WTC11 (cell line): ENCODE data around the gene ELOB. TPM values are rescaled to one million over a fixed set of nuclear protein-coding genes. Genes with fewer than 3 reads are reported as not detected.
A peak's percentile ranks its signal among the peaks of the same experiment; 100 is the strongest.

Experiments used
- ATAC-seq: fragments of 200-7000 bp; cut with Tn5 transposase; 2 replicates; pipeline ENCODE4 v1.10.0; 2021; ENCODE audit warnings: mild to moderate bottlenecking, moderate library complexity
- CTCF ChIA-PET: fragments of 300-600 bp; sonication (Branson Sonifier 250); formaldehyde crosslinking; loops from one replicate; lab custom pipeline; 2021; ENCODE audit warnings: antibody characterized with exemption; lab: Charles Lee
- POLR2A ChIA-PET: fragments of 350-600 bp; sonication (Branson Sonifier 250); formaldehyde crosslinking; loops from one replicate; lab custom pipeline; 2021; ENCODE audit warnings: antibody characterized with exemption; lab: Charles Lee
- DNase-seq: peaks from one replicate; pipeline ENCODE4 v3.0.0; 2021; ENCODE audit warnings: low spot score
- H3K27ac Mint-ChIP-seq: 2 replicates; pipeline ENCODE4 v1.8.0; 2021; ENCODE audit warnings: mixed read lengths
- H3K27me3 Mint-ChIP-seq: 2 replicates; pipeline ENCODE4 v1.8.0; 2021; ENCODE audit warnings: low read depth, mild to moderate bottlenecking, moderate library complexity, mixed read lengths
- H3K36me3 Mint-ChIP-seq: 2 replicates; pipeline ENCODE4 v1.8.0; 2021; ENCODE audit warnings: mixed read lengths
- H3K4me1 Mint-ChIP-seq: 2 replicates; pipeline ENCODE4 v1.8.0; 2022; ENCODE audit warnings: mixed read lengths
- H3K4me3 Mint-ChIP-seq: 2 replicates; pipeline ENCODE4 v1.8.0; 2021; ENCODE audit warnings: mild to moderate bottlenecking, moderate library complexity, mixed read lengths
- H3K9me3 Mint-ChIP-seq: 2 replicates; pipeline ENCODE4 v1.8.0; 2021; ENCODE audit warnings: mixed read lengths
- CREB1 ChIP-seq: sonication (generic); formaldehyde crosslinking; IDR thresholded peaks from 2 replicates; pipeline ENCODE4 v1.8.0; 2023; ENCODE audit warnings: mild to moderate bottlenecking, missing genetic modification reagents
- ESRRA ChIP-seq: sonication (generic); formaldehyde crosslinking; IDR thresholded peaks from 2 replicates; pipeline ENCODE4 v1.8.1; 2022; ENCODE audit warnings: mild to moderate bottlenecking, missing genetic modification reagents, borderline replicate concordance
- KAT7 ChIP-seq: sonication (generic); formaldehyde crosslinking; IDR thresholded peaks from 2 replicates; pipeline ENCODE4 v1.8.1; 2023; ENCODE audit warnings: missing genetic modification reagents, mild to moderate bottlenecking, borderline replicate concordance
- NFATC4 ChIP-seq: fragments of 250-450 bp; sonication (Bioruptor Pico); IDR thresholded peaks from 2 replicates; pipeline ENCODE4 v1.9.0; 2021; ENCODE audit warnings: mild to moderate bottlenecking
- NFE2L1 ChIP-seq: sonication (generic); formaldehyde crosslinking; IDR thresholded peaks from 2 replicates; pipeline ENCODE4 v1.8.1; 2023; ENCODE audit warnings: missing genetic modification reagents
- RELA ChIP-seq: sonication (generic); formaldehyde crosslinking; IDR thresholded peaks from 2 replicates; pipeline ENCODE4 v1.8.1; 2022; ENCODE audit warnings: missing genetic modification reagents, mild to moderate bottlenecking, borderline replicate concordance
- SOX15 ChIP-seq: fragments of 250-450 bp; sonication (Bioruptor Pico); IDR thresholded peaks from 2 replicates; pipeline ENCODE4 v1.9.0; 2021; ENCODE audit warnings: mild to moderate bottlenecking
- TEAD1 ChIP-seq: sonication (generic); formaldehyde crosslinking; IDR thresholded peaks from 2 replicates; pipeline ENCODE4 v1.8.0; 2022; ENCODE audit warnings: mild to moderate bottlenecking, missing genetic modification reagents
- ZNF396 ChIP-seq: fragments of 250-450 bp; sonication (Bioruptor Pico); IDR thresholded peaks from 2 replicates; pipeline ENCODE4 v1.8.0; 2021; ENCODE audit warnings: mild to moderate bottlenecking, moderate library complexity, borderline replicate concordance
- ZNF416 ChIP-seq: fragments of 250-450 bp; sonication (Bioruptor Pico); IDR thresholded peaks from 2 replicates; pipeline ENCODE4 v1.9.0; 2021; ENCODE audit warnings: mild to moderate bottlenecking, inconsistent platforms
- total RNA-seq: library from RNA; stranded (reverse); gene quantifications from 3 replicates; pipeline ENCODE4 v1.2.3, GENCODE V29; 2021
- TF ChIP-seq, protein P1 (sequence below): fragments of 250-450 bp; sonication (Bioruptor Pico); IDR thresholded peaks from 2 replicates; pipeline ENCODE4 v1.9.0; 2021; ENCODE audit warnings: mild to moderate bottlenecking
- TF ChIP-seq, protein P2 (sequence below): fragments of 250-450 bp; sonication (Bioruptor Pico); IDR thresholded peaks from 2 replicates; pipeline ENCODE4 v2.1.2; 2022; ENCODE audit warnings: mild to moderate bottlenecking, moderate library complexity
- TF ChIP-seq, protein P3 (sequence below): fragments of 250-450 bp; sonication (Bioruptor Pico); IDR thresholded peaks from 2 replicates; pipeline ENCODE4 v1.9.0; 2021; ENCODE audit warnings: mild to moderate bottlenecking
- TF ChIP-seq, protein P4 (sequence below): sonication (generic); formaldehyde crosslinking; conservative IDR thresholded peaks from 2 replicates; pipeline ENCODE4 v1.8.1; 2023; ENCODE audit warnings: mild to moderate bottlenecking, low read depth, missing genetic modification reagents, moderate library complexity
- TF ChIP-seq, protein P5 (sequence below): sonication (generic); formaldehyde crosslinking; IDR thresholded peaks from 2 replicates; pipeline ENCODE4 v1.8.1; 2023; ENCODE audit warnings: mild to moderate bottlenecking, missing genetic modification reagents, moderate library complexity
- TF ChIP-seq, protein P6 (sequence below): sonication (generic); formaldehyde crosslinking; IDR thresholded peaks from 2 replicates; pipeline ENCODE4 v1.8.1; 2022; ENCODE audit warnings: low read depth, missing genetic modification reagents, borderline replicate concordance
- TF ChIP-seq, protein P7 (sequence below): sonication (generic); formaldehyde crosslinking; IDR thresholded peaks from 2 replicates; pipeline ENCODE4 v1.8.1; 2023; ENCODE audit warnings: mild to moderate bottlenecking, missing genetic modification reagents
- TF ChIP-seq, protein P8 (sequence below): sonication (generic); formaldehyde crosslinking; IDR thresholded peaks from 2 replicates; pipeline ENCODE4 v1.8.1; 2022; ENCODE audit warnings: mild to moderate bottlenecking, moderate library complexity, missing genetic modification reagents
- TF ChIP-seq, protein P9 (sequence below): sonication (generic); formaldehyde crosslinking; conservative IDR thresholded peaks from 2 replicates; pipeline ENCODE4 v1.8.1; 2022; ENCODE audit warnings: mild to moderate bottlenecking, missing genetic modification reagents

The ELOB gene
- total RNA-seq, 1 experiment from 2014 or later = 252 TPM

DNA sequence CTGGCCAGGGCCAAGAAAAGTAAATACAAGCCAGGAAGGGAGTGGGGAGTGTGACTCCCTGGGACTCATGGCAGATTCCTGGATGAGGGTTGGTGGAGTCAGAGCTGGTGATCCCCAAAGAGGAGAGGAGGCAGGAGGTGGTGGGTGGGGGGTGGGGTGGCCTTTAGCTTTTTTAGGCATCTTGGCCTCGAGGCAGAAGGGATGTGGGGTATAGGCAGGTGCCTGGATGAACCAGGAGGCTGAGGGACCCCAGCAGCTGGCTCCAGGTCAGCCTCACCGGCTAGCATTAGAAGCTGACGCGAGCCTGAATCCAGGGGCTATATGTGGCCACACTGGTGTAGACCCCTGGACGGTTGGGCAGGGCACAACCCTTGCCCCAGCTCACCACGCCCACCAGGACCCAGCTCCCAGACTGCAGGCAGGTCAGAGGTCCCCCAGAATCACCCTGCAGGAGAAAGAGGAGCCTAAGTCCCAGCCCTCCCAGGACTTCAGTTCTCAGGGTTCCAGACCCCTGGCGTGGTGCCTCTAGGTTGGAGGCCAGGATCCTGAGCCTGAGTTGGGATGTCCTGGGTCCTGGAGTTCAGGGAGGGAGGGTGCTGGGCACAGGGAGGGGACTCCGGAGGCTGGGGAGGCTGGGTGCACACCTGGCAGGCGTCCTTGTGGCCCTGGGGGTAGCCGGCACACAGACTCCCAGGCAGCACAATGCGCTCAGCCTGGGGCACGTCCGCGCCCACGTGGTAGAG lies 7.4 kb upstream of the ELOB start:
- DNase-seq = no peak
- ChIA-PET CTCF (interaction anchor here (0.9 to 2.7 kb wide), 5 partner anchors 14 to 142 kb away, joined by 3 to 18 read pairs (median 3); partner anchors contain the start of genes FLYWCH2, PRSS21 and PRSS41), POLR2A (no interaction called here)
- Mint-ChIP-seq H3K36me3 (no peaks in the 10 kb centered on the region), H3K4me3 (peak overlapping the region; percentile 69), H3K27ac (no peak overlapping the region), H3K4me1 (peaks cover 8% of the 10 kb centered on the region), H3K9me3 (no peaks in the 10 kb centered on the region), H3K27me3 (peaks cover 35% of the 10 kb centered on the region)
- peak; percentile 12; the same call in 1 of the 2 replicates for ATAC-seq
- TF ChIP-seq, protein P1, sequence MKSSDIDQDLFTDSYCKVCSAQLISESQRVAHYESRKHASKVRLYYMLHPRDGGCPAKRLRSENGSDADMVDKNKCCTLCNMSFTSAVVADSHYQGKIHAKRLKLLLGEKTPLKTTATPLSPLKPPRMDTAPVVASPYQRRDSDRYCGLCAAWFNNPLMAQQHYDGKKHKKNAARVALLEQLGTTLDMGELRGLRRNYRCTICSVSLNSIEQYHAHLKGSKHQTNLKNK = no peak
- no peak for TF ChIP-seq ZNF416 (CRISPR knock-in tag)
- TF ChIP-seq, protein P2, sequence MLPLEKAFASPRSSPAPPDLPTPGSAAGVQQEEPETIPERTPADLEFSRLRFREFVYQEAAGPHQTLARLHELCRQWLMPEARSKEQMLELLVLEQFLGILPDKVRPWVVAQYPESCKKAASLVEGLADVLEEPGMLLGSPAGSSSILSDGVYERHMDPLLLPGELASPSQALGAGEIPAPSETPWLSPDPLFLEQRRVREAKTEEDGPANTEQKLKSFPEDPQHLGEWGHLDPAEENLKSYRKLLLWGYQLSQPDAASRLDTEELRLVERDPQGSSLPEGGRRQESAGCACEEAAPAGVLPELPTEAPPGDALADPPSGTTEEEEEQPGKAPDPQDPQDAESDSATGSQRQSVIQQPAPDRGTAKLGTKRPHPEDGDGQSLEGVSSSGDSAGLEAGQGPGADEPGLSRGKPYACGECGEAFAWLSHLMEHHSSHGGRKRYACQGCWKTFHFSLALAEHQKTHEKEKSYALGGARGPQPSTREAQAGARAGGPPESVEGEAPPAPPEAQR (CRISPR knock-in tag) = no peak
- TF ChIP-seq, protein P3, sequence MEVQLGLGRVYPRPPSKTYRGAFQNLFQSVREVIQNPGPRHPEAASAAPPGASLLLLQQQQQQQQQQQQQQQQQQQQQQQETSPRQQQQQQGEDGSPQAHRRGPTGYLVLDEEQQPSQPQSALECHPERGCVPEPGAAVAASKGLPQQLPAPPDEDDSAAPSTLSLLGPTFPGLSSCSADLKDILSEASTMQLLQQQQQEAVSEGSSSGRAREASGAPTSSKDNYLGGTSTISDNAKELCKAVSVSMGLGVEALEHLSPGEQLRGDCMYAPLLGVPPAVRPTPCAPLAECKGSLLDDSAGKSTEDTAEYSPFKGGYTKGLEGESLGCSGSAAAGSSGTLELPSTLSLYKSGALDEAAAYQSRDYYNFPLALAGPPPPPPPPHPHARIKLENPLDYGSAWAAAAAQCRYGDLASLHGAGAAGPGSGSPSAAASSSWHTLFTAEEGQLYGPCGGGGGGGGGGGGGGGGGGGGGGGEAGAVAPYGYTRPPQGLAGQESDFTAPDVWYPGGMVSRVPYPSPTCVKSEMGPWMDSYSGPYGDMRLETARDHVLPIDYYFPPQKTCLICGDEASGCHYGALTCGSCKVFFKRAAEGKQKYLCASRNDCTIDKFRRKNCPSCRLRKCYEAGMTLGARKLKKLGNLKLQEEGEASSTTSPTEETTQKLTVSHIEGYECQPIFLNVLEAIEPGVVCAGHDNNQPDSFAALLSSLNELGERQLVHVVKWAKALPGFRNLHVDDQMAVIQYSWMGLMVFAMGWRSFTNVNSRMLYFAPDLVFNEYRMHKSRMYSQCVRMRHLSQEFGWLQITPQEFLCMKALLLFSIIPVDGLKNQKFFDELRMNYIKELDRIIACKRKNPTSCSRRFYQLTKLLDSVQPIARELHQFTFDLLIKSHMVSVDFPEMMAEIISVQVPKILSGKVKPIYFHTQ = no peak
- TF ChIP-seq, protein P4, sequence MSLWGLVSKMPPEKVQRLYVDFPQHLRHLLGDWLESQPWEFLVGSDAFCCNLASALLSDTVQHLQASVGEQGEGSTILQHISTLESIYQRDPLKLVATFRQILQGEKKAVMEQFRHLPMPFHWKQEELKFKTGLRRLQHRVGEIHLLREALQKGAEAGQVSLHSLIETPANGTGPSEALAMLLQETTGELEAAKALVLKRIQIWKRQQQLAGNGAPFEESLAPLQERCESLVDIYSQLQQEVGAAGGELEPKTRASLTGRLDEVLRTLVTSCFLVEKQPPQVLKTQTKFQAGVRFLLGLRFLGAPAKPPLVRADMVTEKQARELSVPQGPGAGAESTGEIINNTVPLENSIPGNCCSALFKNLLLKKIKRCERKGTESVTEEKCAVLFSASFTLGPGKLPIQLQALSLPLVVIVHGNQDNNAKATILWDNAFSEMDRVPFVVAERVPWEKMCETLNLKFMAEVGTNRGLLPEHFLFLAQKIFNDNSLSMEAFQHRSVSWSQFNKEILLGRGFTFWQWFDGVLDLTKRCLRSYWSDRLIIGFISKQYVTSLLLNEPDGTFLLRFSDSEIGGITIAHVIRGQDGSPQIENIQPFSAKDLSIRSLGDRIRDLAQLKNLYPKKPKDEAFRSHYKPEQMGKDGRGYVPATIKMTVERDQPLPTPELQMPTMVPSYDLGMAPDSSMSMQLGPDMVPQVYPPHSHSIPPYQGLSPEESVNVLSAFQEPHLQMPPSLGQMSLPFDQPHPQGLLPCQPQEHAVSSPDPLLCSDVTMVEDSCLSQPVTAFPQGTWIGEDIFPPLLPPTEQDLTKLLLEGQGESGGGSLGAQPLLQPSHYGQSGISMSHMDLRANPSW = no peak

DNA sequence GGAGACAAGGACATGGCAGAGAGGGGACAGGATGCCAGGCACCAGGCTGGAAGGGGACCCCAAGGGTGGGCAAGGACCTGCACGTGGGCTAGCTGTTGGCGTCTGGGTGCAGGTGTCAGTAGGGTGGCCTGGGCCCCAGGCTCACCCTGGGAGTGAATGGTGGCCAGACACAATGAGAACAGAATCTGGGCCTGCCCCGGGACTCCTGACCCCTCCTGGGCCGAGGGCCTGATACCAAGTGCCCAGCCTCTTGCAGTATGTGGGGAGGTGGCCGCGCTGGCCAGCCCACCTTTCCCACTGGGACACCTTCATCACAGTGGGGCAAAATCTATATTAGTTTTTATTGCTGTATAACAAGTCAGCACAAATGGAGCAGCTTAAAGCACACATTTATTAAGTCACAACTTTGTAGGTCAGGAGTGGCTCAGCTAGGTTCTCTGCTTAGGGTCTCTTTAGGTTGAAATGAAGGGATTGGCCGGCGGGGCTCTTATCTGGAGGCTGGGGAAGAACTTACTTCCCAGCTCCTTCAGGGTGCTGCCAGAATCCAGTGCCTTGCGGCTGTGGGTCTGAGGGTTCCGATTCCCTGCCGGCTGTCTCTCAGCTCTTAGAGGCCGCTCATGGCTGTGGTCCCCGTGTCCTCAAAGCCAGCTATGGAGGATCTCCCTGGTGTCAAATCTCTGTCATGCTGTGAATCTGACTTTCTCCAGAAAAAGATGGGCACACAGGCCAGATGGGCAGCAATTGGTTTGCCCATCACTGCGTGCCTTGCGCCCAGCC lies 6.7 kb upstream of the ELOB start:
- Mint-ChIP-seq H3K36me3 (no peaks in the 10 kb centered on the region), H3K27me3 (peaks cover 35% of the 10 kb centered on the region), H3K9me3 (no peaks in the 10 kb centered on the region), H3K27ac (no peak overlapping the region), H3K4me1 (peaks cover 11% of the 10 kb centered on the region), H3K4me3 (peak overlapping the region; percentile 20; the same call in 1 of the 2 replicates)
- POLR2A ChIA-PET = interaction anchor here (1.0 kb wide), 1 partner anchor 122 kb away, joined by 3 read pairs; no protein-coding TSS in a partner anchor
- CTCF ChIA-PET = interaction anchor here (1.0 to 2.7 kb wide), 6 partner anchors 14 to 143 kb away, joined by 3 to 18 read pairs (median 4); partner anchors contain the start of genes FLYWCH2, PRSS21 and PRSS41
- DNase-seq = peak; percentile 10
- TF ChIP-seq, protein P5, sequence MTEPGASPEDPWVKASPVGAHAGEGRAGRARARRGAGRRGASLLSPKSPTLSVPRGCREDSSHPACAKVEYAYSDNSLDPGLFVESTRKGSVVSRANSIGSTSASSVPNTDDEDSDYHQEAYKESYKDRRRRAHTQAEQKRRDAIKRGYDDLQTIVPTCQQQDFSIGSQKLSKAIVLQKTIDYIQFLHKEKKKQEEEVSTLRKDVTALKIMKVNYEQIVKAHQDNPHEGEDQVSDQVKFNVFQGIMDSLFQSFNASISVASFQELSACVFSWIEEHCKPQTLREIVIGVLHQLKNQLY (CRISPR knock-in tag) = no peak
- TF ChIP-seq, protein P6, sequence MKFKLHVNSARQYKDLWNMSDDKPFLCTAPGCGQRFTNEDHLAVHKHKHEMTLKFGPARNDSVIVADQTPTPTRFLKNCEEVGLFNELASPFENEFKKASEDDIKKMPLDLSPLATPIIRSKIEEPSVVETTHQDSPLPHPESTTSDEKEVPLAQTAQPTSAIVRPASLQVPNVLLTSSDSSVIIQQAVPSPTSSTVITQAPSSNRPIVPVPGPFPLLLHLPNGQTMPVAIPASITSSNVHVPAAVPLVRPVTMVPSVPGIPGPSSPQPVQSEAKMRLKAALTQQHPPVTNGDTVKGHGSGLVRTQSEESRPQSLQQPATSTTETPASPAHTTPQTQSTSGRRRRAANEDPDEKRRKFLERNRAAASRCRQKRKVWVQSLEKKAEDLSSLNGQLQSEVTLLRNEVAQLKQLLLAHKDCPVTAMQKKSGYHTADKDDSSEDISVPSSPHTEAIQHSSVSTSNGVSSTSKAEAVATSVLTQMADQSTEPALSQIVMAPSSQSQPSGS (CRISPR knock-in tag) = no peak
- no peak for TF ChIP-seq KAT7 (CRISPR knock-in tag)
- TF ChIP-seq RELA (CRISPR knock-in tag) = no peak
- no peak for TF ChIP-seq TEAD1 (CRISPR knock-in tag)
- no peak for TF ChIP-seq NFATC4 (CRISPR knock-in tag)
- TF ChIP-seq, protein P7, sequence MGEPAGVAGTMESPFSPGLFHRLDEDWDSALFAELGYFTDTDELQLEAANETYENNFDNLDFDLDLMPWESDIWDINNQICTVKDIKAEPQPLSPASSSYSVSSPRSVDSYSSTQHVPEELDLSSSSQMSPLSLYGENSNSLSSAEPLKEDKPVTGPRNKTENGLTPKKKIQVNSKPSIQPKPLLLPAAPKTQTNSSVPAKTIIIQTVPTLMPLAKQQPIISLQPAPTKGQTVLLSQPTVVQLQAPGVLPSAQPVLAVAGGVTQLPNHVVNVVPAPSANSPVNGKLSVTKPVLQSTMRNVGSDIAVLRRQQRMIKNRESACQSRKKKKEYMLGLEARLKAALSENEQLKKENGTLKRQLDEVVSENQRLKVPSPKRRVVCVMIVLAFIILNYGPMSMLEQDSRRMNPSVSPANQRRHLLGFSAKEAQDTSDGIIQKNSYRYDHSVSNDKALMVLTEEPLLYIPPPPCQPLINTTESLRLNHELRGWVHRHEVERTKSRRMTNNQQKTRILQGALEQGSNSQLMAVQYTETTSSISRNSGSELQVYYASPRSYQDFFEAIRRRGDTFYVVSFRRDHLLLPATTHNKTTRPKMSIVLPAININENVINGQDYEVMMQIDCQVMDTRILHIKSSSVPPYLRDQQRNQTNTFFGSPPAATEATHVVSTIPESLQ (CRISPR knock-in tag) = no peak
- TF ChIP-seq SOX15 (CRISPR knock-in tag) = no peak
- TF ChIP-seq CREB1 = no peak
- TF ChIP-seq ZNF396 (CRISPR knock-in tag) = no peak
- TF ChIP-seq ESRRA (CRISPR knock-in tag) = no peak
- TF ChIP-seq NFE2L1 (CRISPR knock-in tag) = no peak
- TF ChIP-seq, protein P8, sequence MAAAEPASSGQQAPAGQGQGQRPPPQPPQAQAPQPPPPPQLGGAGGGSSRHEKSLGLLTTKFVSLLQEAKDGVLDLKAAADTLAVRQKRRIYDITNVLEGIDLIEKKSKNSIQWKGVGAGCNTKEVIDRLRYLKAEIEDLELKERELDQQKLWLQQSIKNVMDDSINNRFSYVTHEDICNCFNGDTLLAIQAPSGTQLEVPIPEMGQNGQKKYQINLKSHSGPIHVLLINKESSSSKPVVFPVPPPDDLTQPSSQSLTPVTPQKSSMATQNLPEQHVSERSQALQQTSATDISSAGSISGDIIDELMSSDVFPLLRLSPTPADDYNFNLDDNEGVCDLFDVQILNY (CRISPR knock-in tag) = no peak
- TF ChIP-seq, protein P9, sequence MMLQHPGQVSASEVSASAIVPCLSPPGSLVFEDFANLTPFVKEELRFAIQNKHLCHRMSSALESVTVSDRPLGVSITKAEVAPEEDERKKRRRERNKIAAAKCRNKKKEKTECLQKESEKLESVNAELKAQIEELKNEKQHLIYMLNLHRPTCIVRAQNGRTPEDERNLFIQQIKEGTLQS (CRISPR knock-in tag) = no peak
- no peak for ATAC-seq
